Measurements from ENCODE around the gene RBM38. TPM values are rescaled to one million over a fixed set of nuclear protein-coding genes. Genes with fewer than 3 reads are reported as not detected.
"Not testable (repeated sequence)": the region's sequence is repeated elsewhere in the genome, so short reads cannot be mapped to it uniquely, and the experiment has no call there.

Gene RBM38
- total RNA-seq, 1 donor, result 8.2 TPM

- no peak overlapping the region for H3K4me3 ChIP-seq (ENCODE audit: low read depth, low read length)
- no peak for TF ChIP-seq CTCF (IDR thresholded peaks at IDR 0.05; ENCODE audit: insufficient read depth, low read depth, low read length)
- DNase-seq (ENCODE audit: low read depth), result peak; percentile 21
Observed at GRCh38 chr20:57414867-57415592, 23.8 kb downstream of the RBM38 start.

GRCh38 chr20:57415771-57416170 is 24.6 kb downstream of the RBM38 start:
- no peak overlapping the region for H3K4me3 ChIP-seq (ENCODE audit: low read depth, low read length)
- no peak for DNase-seq (ENCODE audit: low read depth)
- no peak for TF ChIP-seq CTCF (IDR thresholded peaks at IDR 0.05; ENCODE audit: insufficient read depth, low read depth, low read length)

GRCh38 chr20:57416296-57417022 is 25.3 kb downstream of the RBM38 start:
- no peak overlapping the region for H3K4me3 ChIP-seq (ENCODE audit: low read depth, low read length)
- no peak for TF ChIP-seq CTCF (IDR thresholded peaks at IDR 0.05; ENCODE audit: insufficient read depth, low read depth, low read length)
- DNase-seq (ENCODE audit: low read depth), result no peak

- TF ChIP-seq CTCF (IDR thresholded peaks at IDR 0.05; ENCODE audit: insufficient read depth, low read depth, low read length), result no peak
- H3K4me3 ChIP-seq (ENCODE audit: low read depth, low read length), result no peak overlapping the region
- DNase-seq (ENCODE audit: low read depth), result no peak
Observed at GRCh38 chr20:57417051-57417689, 26.0 kb downstream of the RBM38 start.

GRCh38 chr20:57417830-57418780 is 26.9 kb downstream of the RBM38 start:
- no peak for TF ChIP-seq CTCF (IDR thresholded peaks at IDR 0.05; ENCODE audit: insufficient read depth, low read depth, low read length)
- no peak for DNase-seq (ENCODE audit: low read depth)
- no peak overlapping the region for H3K4me3 ChIP-seq (ENCODE audit: low read depth, low read length)

GRCh38 chr20:57419479-57419878 is 28.3 kb downstream of the RBM38 start:
- not testable (repeated sequence) for DNase-seq (ENCODE audit: low read depth); H3K4me3 ChIP-seq (ENCODE audit: low read depth, low read length)
